HCT116 (cell line): ENCODE data around the gene KRTAP12-2. TPM values are rescaled to one million over a fixed set of nuclear protein-coding genes. Genes with fewer than 3 reads are reported as not detected.
"Not testable (repeated sequence)": the region's sequence is repeated elsewhere in the genome, so short reads cannot be mapped to it uniquely, and the experiment has no call there.

ENCODE experiments used
- ATAC-seq: fragments of 200-7000 bp; cut with Tn5 transposase; 2 replicates; pipeline ENCODE4 v1.9.1; 2020; ENCODE audit warnings: mild to moderate bottlenecking, moderate library complexity
- BruUV-seq: library from RNA; stranded (reverse); fragments of 400-500 nt; replicated peaks from 2 replicates; lab custom pipeline; 2021; lab: Mats Ljungman, UMichigan
- CTCF ChIA-PET: fragments of 300-600 bp; sonication (Branson Sonifier 250); formaldehyde crosslinking; loops from one replicate; lab custom pipeline; 2021; ENCODE audit warnings: antibody characterized with exemption; lab: Charles Lee
- POLR2A ChIA-PET: fragments of 300-600, 350-600 bp; sonication (Branson Sonifier 250); formaldehyde crosslinking; loops from one replicate; lab custom pipeline; 2021; ENCODE audit warnings: antibody characterized with exemption; lab: Charles Lee
- RAD21 ChIA-PET, 2 experiments: fragments of 300-600 bp; sonication (Branson Sonifier 250); formaldehyde crosslinking; loops; one replicate each; lab custom pipeline; 2023; ENCODE audit warnings: low total read pairs in 2 of 2; ENCODE audit not compliant: uncharacterized antibody in 2 of 2, unreplicated experiment in 2 of 2, low non-redundant PET in 1 of 2; lab: Charles Lee
- DNase-seq: peaks from one replicate; pipeline ENCODE4 v3.0.0-alpha.2; 2010; ENCODE audit warnings: low read depth, low spot score
- H2AFZ ChIP-seq: fragments of 200-600 bp; shearing (Covaris generic), sonication (generic); 2 replicates; pipeline ENCODE4 v1.6.1; 2017; ENCODE audit warnings: low read depth, mixed run types, mixed read lengths, antibody characterized with exemption, low read length; ENCODE audit not compliant: poor library complexity, severe bottlenecking
- H3K27ac ChIP-seq: 2 replicates; pipeline ENCODE4 v1.5.1; 2012; ENCODE audit warnings: low read depth, low read length
- H3K27me3 ChIP-seq: fragments of 200-600 bp; sonication (generic); 2 replicates; pipeline ENCODE4 v1.6.1; 2016; ENCODE audit warnings: mixed run types, low read length, mixed read lengths; ENCODE audit not compliant: insufficient read depth
- H3K36me3 ChIP-seq, 2 experiments: fragments of 200-500 bp in 1 of 2; fragments of 200-600 bp in 1 of 2; sonication (Bioruptor generic) in 1 of 2; sonication (generic) in 1 of 2; 2 replicates each; pipeline versions ENCODE4 v1.5.1 to v1.6.1; 2014 to 2016; ENCODE audit warnings: low read length in 2 of 2, inconsistent platforms in 1 of 2, mixed read lengths in 1 of 2, mixed run types in 1 of 2; ENCODE audit not compliant: insufficient read depth in 2 of 2, control insufficient read depth in 1 of 2
- H3K4me1 ChIP-seq, 2 experiments: fragments of 200-600 bp in 1 of 2; sonication (generic) in 1 of 2; 2 replicates each; pipeline versions ENCODE4 v1.5.1 to v1.6.1; 2012 to 2017; ENCODE audit warnings: low read length in 2 of 2, inconsistent platforms in 1 of 2, mild to moderate bottlenecking in 1 of 2, mixed read lengths in 1 of 2, mixed run types in 1 of 2, moderate library complexity in 1 of 2; ENCODE audit not compliant: insufficient read depth in 2 of 2, control insufficient read depth in 1 of 2
- H3K4me2 ChIP-seq: fragments of 200-600 bp; sonication (generic); 2 replicates; pipeline ENCODE4 v1.6.1; 2017; ENCODE audit warnings: mixed run types, low read length, mixed read lengths
- H3K4me3 ChIP-seq, 2 experiments: fragments of 200-600 bp in 1 of 2; sonication (generic) in 1 of 2; replicated peaks in 1 of 2; 2 replicates each; pipeline ENCODE4 v1.5.1; 2011 to 2016; ENCODE audit warnings: low read length in 2 of 2, control low read depth in 1 of 2, low read depth in 1 of 2, mild to moderate bottlenecking in 1 of 2, mixed read lengths in 1 of 2, mixed run types in 1 of 2
- H3K79me2 ChIP-seq: fragments of 200-600 bp; sonication (generic); 2 replicates; pipeline ENCODE4 v1.6.1; 2017; ENCODE audit warnings: mild to moderate bottlenecking, mixed run types, low read length, moderate library complexity, mixed read lengths; ENCODE audit not compliant: insufficient read depth
- H3K9ac ChIP-seq: fragments of 200-600 bp; sonication (generic); 2 replicates; pipeline ENCODE4 v1.6.1; 2016; ENCODE audit warnings: low read length, mixed read lengths
- H3K9me2 ChIP-seq: fragments of 200-600 bp; sonication (generic), shearing (Covaris generic); 2 replicates; pipeline ENCODE4 v1.6.1; 2017; ENCODE audit warnings: mixed run types, mild to moderate bottlenecking, moderate library complexity; ENCODE audit not compliant: insufficient read depth
- H3K9me3 ChIP-seq, 2 experiments: fragments of 200-500 bp in 1 of 2; fragments of 200-600 bp in 1 of 2; sonication (Bioruptor generic) in 1 of 2; sonication (generic) in 1 of 2; 2 replicates each; pipeline ENCODE4 v1.6.1; 2014 to 2017; ENCODE audit warnings: low read length in 2 of 2, mixed read lengths in 2 of 2, inconsistent platforms in 1 of 2, low read depth in 1 of 2, mild to moderate bottlenecking in 1 of 2, mixed run types in 1 of 2, moderate library complexity in 1 of 2; ENCODE audit not compliant: control insufficient read depth in 1 of 2, insufficient read depth in 1 of 2
- H4K20me1 ChIP-seq: fragments of 200-600 bp; sonication (generic), shearing (Covaris generic); 2 replicates; pipeline ENCODE4 v1.6.1; 2017; ENCODE audit warnings: mixed run types, mild to moderate bottlenecking, moderate library complexity; ENCODE audit not compliant: insufficient read depth
- POLR2AphosphoS5 ChIP-seq: IDR thresholded peaks from 2 replicates; pipeline ENCODE4 v1.6.1; 2011; ENCODE audit warnings: mild to moderate bottlenecking, low read depth, low read length, moderate library complexity
- RAD21 ChIP-seq: IDR thresholded peaks from 2 replicates; pipeline ENCODE4 v1.6.1; 2012; ENCODE audit warnings: low read depth, mild to moderate bottlenecking
- intact Hi-C: fragments of 100-400 bp; cut with micrococcal nuclease; formaldehyde crosslinking; loops from 2 replicates; pipeline ENCODE4 v1.10.0; 2022
- total RNA-seq: library from RNA; stranded (reverse); gene quantifications from one replicate; pipeline ENCODE4 v1.2.1, GENCODE V29; 2021; ENCODE audit not compliant: unreplicated experiment

KRTAP12-2 gene
- total RNA-seq, 1 experiment from 2014 or later = not detected

DNA sequence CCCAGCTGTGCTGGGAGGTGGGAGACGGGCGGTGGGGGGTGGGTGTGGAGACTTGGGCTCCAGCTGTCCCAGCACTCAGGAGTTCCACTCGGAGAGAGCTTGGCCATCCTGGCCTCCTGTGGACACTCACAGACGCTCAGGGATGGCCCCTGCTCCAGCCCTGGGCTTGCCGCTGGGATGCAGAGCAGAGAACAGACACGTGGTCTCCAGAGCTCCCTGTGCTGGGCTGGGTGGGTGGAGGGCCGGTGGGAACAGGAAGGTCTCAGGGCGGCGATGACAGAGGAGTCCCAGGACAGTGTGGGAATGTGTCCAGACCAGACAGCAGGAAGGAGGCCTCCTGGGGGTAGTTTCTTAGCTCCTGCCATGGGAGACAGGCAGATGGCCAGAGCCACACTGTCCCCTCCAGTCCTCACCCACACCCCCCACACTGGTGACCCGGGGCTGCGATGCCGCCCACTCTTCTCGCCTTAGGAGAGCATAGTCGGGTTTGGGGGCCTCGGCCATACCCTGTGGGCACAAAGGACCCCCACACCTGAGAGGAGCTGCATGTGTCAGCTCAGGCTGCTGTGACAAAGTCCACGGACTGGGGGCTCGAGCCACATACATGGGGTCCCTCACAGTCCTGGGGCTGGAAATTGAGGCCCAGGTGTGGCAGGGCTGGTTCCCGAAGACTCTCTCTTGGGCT lies 37.9 kb downstream of the KRTAP12-2 start:
- H3K9ac ChIP-seq = no peak overlapping the region
- ATAC-seq = no peak
- H3K4me1 ChIP-seq = no peaks in the 10 kb centered on the region
- H3K36me3 ChIP-seq = no peaks in the 10 kb centered on the region
- H3K27ac ChIP-seq = no peak overlapping the region
- H2AFZ ChIP-seq = no peak overlapping the region
- H3K79me2 ChIP-seq = no peaks in the 10 kb centered on the region
- peaks cover 5 to 13% of the 10 kb centered on the region in 2 experiments; a peak in 3 of 4 replicates for H3K9me3 ChIP-seq
- ChIA-PET RAD21 (no interaction called here), CTCF (no interaction called here), POLR2A (no interaction called here)
- intact Hi-C loops = no loop called here
- no peaks in the 10 kb centered on the region for H4K20me1 ChIP-seq
- no TSS peak for BruUV-seq
- no peak overlapping the region for H3K4me3 ChIP-seq
- no peak for DNase-seq
- no peak overlapping the region for H3K4me2 ChIP-seq
- TF ChIP-seq RAD21 (no peak), POLR2AphosphoS5 (no peak)
- TF ChIP-seq, all 23 proteins: peak for 0
- no peaks in the 10 kb centered on the region for H3K9me2 ChIP-seq
- H3K27me3 ChIP-seq = no peaks in the 10 kb centered on the region

DNA sequence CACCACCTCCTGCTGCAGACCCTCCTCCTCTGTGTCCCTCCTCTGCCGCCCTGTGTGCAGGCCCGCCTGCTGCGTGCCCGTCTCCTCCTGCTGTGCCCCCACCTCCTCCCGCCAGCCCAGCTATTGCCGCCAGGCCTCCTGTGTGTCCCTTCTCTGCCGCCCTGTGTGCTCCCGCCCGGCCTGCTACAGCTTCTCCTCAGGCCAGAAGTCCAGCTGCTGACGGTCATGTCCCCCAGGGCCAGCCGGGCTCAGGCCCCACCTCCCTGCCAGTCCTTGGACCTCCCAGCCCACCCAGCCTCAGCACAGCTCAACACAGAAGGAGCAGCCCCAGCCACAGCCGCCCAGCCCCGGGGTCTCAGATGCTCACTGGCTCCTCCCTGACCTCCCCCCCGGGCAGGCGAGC lies 38.9 kb downstream of the KRTAP12-2 start:
- H3K4me2 ChIP-seq, H4K20me1 ChIP-seq, H3K36me3 ChIP-seq, H3K4me3 ChIP-seq, CTCF ChIA-PET, H2AFZ ChIP-seq, RAD21 ChIA-PET, H3K9ac ChIP-seq, ATAC-seq, H3K27ac ChIP-seq, H3K27me3 ChIP-seq, intact Hi-C loops, H3K79me2 ChIP-seq, POLR2A ChIA-PET, BruUV-seq, DNase-seq, H3K9me2 ChIP-seq, H3K4me1 ChIP-seq: not testable (repeated sequence)
- H3K9me3 ChIP-seq = peaks cover 10 to 22% of the 10 kb centered on the region in 2 experiments; a peak in 3 of 4 replicates

DNA sequence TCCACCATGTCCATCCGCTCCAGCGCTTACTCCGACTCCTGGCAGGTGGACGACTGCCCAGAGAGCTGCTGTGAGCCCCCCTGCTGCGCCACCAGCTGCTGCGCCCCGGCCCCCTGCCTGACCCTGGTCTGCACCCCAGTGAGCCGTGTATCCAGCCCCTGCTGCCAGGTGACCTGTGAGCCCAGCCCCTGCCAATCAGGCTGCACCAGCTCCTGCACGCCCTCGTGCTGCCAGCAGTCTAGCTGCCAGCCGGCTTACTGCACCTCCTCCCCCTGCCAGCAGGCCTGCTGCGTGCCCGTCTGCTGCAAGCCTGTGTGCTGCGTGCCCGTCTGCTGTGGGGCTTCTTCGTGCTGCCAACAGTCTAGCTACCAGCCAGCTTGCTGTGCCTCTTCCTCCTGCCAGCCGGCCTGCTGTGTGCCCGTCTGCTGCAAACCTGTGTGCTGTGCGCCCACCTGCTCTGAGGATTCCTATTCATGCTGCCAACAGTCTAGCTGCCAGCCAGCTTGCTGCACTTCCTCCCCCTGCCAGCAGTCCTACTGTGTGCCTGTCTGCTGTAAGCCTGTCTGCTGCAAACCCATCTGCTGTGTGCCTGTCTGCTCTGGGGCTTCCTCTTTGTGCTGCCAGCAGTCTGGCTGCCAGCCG lies 39.4 kb downstream of the KRTAP12-2 start:
- RAD21 ChIA-PET, H3K4me3 ChIP-seq: not testable (repeated sequence)

More for the DNA sequence above, 39.4 kb downstream of the KRTAP12-2 start:
- H3K4me1 ChIP-seq, BruUV-seq, CTCF ChIA-PET, H3K9ac ChIP-seq, H3K36me3 ChIP-seq, H3K9me2 ChIP-seq, H4K20me1 ChIP-seq, H3K27ac ChIP-seq, DNase-seq, H3K4me2 ChIP-seq, H3K79me2 ChIP-seq, ATAC-seq, POLR2A ChIA-PET, H3K27me3 ChIP-seq, intact Hi-C loops, H2AFZ ChIP-seq: not testable (repeated sequence)
- H3K9me3 ChIP-seq = peaks cover 10 to 25% of the 10 kb centered on the region in 2 experiments; a peak in 3 of 4 replicates
